ENCODE data around the gene RUNDC1. TPM values are rescaled to one million over a fixed set of nuclear protein-coding genes. Genes with fewer than 3 reads are reported as not detected.

The RUNDC1 gene
- total RNA-seq, 6 experiments from 2014 or later = 9.9 to 14.6 (median 10.3) TPM

DNA sequence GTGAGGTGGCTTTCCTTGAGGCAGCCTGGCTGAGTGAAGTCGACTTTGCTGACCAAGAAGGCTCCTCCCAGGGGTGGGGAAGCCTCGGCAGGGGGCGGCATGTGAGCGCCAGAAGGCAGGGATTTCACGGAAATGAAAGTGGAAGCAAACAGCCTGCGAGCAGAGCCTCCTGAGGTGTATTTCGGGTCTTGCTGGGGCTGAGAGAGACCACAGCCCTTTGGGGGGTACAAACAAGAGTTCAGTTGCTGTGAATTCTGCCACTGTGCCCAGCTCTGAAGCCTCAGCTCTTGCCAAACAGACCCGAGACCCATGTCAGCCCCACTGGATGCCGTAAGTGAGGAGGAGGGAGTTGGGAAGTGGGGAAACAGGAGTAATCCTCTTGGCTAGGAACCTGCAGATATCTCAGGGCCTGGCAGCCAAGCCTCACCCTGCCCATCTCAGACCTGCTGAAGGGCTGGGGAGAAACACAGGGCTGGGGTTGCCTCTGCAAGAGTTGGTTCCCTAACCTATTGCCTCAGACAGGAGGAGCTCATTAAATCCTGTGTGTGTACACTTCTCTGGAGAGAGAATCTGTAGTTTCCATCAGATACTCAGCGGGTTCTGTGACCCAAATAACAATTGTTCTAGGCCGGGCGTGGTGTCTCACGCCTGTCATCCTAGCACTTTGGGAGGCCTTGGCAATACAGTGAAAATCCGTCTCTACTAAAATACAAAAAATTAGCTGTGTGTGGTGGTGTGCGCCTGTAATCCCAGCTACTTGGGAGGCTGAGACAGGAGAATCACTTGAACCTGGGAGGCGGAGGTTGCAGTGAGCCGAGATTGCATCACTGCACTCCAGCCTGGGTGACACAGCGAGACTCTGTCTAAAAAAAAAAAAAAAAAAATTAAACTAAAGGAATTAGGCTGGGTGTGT, 26.5 kb downstream of the RUNDC1 start, which contains the start of gene IFI35:
Gene IFI35, plus strand, starts transcription at position 146 of the 913 bp plus-strand sequence. Its CDS starts 164 bp downstream, at position 310.
- H3K27ac Mint-ChIP-seq = peak within 1 kb of the TSS; percentile 99
- H3K9me3 Mint-ChIP-seq = no peaks in the 10 kb centered on the region
- peak; percentile 80 for DNase-seq
- H3K27me3 Mint-ChIP-seq (ENCODE audit: insufficient read depth) = peaks cover 4% of the 10 kb centered on the region
- TF ChIP-seq, protein P1, sequence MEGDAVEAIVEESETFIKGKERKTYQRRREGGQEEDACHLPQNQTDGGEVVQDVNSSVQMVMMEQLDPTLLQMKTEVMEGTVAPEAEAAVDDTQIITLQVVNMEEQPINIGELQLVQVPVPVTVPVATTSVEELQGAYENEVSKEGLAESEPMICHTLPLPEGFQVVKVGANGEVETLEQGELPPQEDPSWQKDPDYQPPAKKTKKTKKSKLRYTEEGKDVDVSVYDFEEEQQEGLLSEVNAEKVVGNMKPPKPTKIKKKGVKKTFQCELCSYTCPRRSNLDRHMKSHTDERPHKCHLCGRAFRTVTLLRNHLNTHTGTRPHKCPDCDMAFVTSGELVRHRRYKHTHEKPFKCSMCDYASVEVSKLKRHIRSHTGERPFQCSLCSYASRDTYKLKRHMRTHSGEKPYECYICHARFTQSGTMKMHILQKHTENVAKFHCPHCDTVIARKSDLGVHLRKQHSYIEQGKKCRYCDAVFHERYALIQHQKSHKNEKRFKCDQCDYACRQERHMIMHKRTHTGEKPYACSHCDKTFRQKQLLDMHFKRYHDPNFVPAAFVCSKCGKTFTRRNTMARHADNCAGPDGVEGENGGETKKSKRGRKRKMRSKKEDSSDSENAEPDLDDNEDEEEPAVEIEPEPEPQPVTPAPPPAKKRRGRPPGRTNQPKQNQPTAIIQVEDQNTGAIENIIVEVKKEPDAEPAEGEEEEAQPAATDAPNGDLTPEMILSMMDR (IDR thresholded peaks at IDR 0.05) = peak; percentile 64
- H3K4me1 Mint-ChIP-seq (ENCODE audit: low read depth) = peaks cover 46% of the 10 kb centered on the region
- peaks cover 26% of the 10 kb centered on the region for H3K36me3 Mint-ChIP-seq (ENCODE audit: low read depth)
- H3K4me3 Mint-ChIP-seq = peak within 1 kb of the TSS; percentile 99

DNA sequence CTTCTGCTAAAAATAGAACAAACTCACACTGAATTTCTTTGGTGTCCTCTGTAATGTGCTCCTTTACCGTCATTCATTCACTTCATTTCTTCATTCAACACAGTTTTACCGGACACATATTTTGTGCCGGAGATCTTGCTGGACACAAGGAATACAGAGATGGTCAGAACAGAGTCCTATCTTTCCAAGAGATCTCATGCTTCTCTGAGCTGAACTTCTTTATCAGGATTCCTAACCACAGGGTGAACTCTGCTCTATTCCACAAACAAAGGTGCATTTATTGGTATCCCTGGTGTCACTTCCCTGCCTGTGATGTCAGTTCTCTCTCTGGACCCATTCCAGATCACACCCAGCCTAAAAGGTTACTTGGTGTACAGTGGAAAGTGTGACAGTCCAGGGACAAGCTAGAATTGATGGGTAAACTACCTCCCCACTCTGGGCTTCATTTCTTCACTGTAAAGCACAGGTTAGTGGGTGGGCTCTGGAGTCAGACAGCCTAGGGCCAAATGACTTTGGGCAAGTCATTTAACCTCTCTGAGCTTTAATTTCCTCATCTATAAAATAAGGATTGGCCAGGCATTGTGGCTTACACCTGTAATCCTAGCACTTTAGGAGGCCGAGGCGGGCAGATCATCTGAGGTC, 30.4 kb downstream of the RUNDC1 start:
- Mint-ChIP-seq H3K9me3 (no peaks in the 10 kb centered on the region), H3K4me3 (no peak overlapping the region), H3K36me3 (ENCODE audit: low read depth) (no peaks in the 10 kb centered on the region; the same call in none of the 2 replicates), H3K27me3 (ENCODE audit: insufficient read depth) (peaks cover 4% of the 10 kb centered on the region), H3K4me1 (ENCODE audit: low read depth) (peaks cover 35% of the 10 kb centered on the region), H3K27ac (no peak overlapping the region; the same call in 1 of the 2 replicates)
- TF ChIP-seq, protein P1 (IDR thresholded peaks at IDR 0.05) = no peak
- no peak for DNase-seq

DNA sequence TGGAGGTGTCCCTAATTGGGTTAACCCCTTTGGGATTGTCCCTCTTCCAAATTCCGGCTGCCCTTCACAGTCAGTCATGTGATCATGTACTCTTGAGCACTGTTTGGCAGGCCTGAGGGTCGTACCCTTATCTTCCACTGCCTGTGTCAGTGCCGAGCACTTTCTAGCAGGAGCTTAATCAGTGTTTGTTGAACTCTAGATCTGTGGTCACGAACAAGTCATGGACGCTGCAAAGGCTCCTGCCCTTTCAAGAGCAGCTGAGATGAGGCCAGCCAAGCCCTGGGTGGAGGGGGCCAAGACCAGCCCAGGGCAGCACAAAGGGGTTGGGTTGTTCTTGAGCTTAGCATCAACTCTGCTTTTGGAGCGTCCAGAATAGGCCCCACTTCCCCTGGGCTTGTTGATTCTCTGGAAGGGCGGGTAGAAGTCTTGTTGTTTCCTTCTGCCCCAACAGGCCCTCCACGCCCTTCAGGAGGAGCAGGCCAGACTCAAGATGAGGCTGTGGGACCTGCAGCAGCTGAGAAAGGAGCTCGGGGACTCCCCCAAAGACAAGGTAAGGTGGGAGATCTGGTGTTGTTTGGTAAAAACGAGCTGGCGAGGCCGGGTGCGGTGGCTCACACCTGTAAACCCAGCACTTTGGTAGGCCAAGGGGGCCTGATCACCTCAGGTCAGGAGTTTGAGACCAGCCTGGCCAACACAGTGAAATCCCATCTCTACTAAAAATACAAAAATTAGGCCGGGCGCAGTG, 31.5 kb downstream of the RUNDC1 start:
- peaks cover 4% of the 10 kb centered on the region for H3K36me3 Mint-ChIP-seq (ENCODE audit: low read depth)
- DNase-seq = no peak
- no peak overlapping the region for H3K27ac Mint-ChIP-seq
- no peaks in the 10 kb centered on the region for H3K9me3 Mint-ChIP-seq
- H3K27me3 Mint-ChIP-seq (ENCODE audit: insufficient read depth) = no peaks in the 10 kb centered on the region; the same call in 1 of the 2 replicates
- no peak overlapping the region for H3K4me3 Mint-ChIP-seq
- TF ChIP-seq, protein P1 (IDR thresholded peaks at IDR 0.05) = no peak
- H3K4me1 Mint-ChIP-seq (ENCODE audit: low read depth) = peaks cover 30% of the 10 kb centered on the region

DNA sequence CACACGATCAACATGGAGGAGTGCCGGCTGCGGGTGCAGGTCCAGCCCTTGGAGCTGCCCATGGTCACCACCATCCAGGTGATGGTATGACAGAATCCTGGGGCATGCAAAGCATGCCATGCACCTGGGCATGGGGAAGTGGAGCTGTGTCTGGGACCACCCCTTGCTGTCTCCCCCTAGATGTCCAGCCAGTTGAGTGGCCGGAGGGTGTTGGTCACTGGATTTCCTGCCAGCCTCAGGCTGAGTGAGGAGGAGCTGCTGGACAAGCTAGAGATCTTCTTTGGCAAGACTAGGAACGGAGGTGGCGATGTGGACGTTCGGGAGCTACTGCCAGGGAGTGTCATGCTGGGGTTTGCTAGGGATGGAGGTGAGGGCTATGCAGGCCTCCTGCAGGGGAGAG, 32.9 kb downstream of the RUNDC1 start:
- H3K27ac Mint-ChIP-seq = 0 out of 2 replicates have a peak overlapping the region, but pooled peaks have one; percentile 25
- H3K36me3 Mint-ChIP-seq (ENCODE audit: low read depth) = peaks cover 9% of the 10 kb centered on the region
- no peak for DNase-seq
- H3K9me3 Mint-ChIP-seq = no peaks in the 10 kb centered on the region
- peaks cover 27% of the 10 kb centered on the region for H3K4me1 Mint-ChIP-seq (ENCODE audit: low read depth)
- no peak overlapping the region for H3K4me3 Mint-ChIP-seq
- no peaks in the 10 kb centered on the region; the same call in 1 of the 2 replicates for H3K27me3 Mint-ChIP-seq (ENCODE audit: insufficient read depth)
- TF ChIP-seq, protein P1 (IDR thresholded peaks at IDR 0.05) = no peak

DNA sequence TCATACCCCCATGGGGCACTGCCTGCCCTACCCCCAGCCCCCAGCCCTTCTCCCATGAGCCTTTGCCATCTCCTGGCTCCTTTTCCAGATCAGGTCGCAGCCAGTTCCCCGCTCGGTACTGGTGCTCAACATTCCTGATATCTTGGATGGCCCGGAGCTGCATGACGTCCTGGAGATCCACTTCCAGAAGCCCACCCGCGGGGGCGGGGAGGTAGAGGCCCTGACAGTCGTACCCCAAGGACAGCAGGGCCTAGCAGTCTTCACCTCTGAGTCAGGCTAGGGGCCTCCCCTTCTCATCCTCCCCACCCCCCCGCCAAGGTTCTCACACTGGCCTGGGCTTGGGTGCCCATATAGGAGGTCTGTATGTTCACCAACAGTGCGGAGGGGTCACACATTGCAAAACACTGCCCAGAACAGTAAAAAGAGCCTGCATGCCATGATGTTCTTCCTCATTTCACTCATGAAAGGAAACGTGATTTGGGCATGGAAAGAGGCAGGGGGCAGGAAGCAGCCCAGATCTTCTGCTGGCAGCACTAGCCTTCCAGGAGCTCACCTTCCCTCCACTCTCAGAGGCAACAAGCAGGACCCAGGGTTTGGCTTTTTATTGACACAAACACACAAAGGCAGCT, 33.8 kb downstream of the RUNDC1 start:
- H3K36me3 Mint-ChIP-seq (ENCODE audit: low read depth) = peaks cover 9% of the 10 kb centered on the region
- TF ChIP-seq, protein P1 (IDR thresholded peaks at IDR 0.05) = no peak
- H3K27ac Mint-ChIP-seq = no peak overlapping the region; the same call in 1 of the 2 replicates
- H3K4me3 Mint-ChIP-seq = no peak overlapping the region
- DNase-seq = no peak
- H3K9me3 Mint-ChIP-seq = no peaks in the 10 kb centered on the region
- no peaks in the 10 kb centered on the region; the same call in 1 of the 2 replicates for H3K27me3 Mint-ChIP-seq (ENCODE audit: insufficient read depth)
- H3K4me1 Mint-ChIP-seq (ENCODE audit: low read depth) = peaks cover 35% of the 10 kb centered on the region
